Omental fat pad (tissue), 4 donors: ENCODE data around the gene HGD. TPM values are rescaled to one million over a fixed set of nuclear protein-coding genes. Genes with fewer than 3 reads are reported as not detected.

Experiments
- ATAC-seq: fragments of 150-250 bp; one replicate; pipeline ENCODE4 v1.9.1; 2016; ENCODE audit warnings: mild to moderate bottlenecking, moderate library complexity; ENCODE audit not compliant: low FRiP score
- DNase-seq: peaks from one replicate; pipeline ENCODE4 v3.0.0-alpha.2; 2019; ENCODE audit warnings: low spot score
- CTCF ChIP-seq, 3 donors: fragments of 450-650 bp; IDR thresholded peaks; one replicate each; pipeline ENCODE4 v1.5.1; 2016 to 2017; ENCODE audit warnings: antibody characterized with exemption in 3 of 3, mild to moderate bottlenecking in 3 of 3, moderate library complexity in 2 of 3
- total RNA-seq, 4 donors: library from RNA; depleted of rRNA; stranded (reverse); fragments of >200 nt; gene quantifications; one replicate each; pipeline ENCODE4 v1.1.0, GENCODE V29; 2016

The HGD gene
- total RNA-seq, 4 donors from 2014 or later: 0.37 to 1.1 TPM; not detected in 2

GRCh38 chr3:120649830-120650233 is 32.2 kb downstream of the HGD start:
- no peak for DNase-seq
- no peak for ATAC-seq
- TF ChIP-seq CTCF (IDR thresholded peaks at IDR 0.05): no peak

GRCh38 chr3:120648290-120648689 is 33.7 kb downstream of the HGD start:
- ATAC-seq (no peak), DNase-seq (no peak)
- no peak for TF ChIP-seq CTCF (IDR thresholded peaks at IDR 0.05)

GRCh38 chr3:120646771-120647432 is 35.1 kb downstream of the HGD start:
- no peak for TF ChIP-seq CTCF (IDR thresholded peaks at IDR 0.05)
- DNase-seq: no peak
- ATAC-seq: no peak

GRCh38 chr3:120645083-120645845 is 36.8 kb downstream of the HGD start:
- no peak for TF ChIP-seq CTCF (IDR thresholded peaks at IDR 0.05)
- no peak for ATAC-seq
- DNase-seq: no peak

- no peak for TF ChIP-seq CTCF (IDR thresholded peaks at IDR 0.05)
- ATAC-seq: no peak
- DNase-seq: no peak
Measured at GRCh38 chr3:120642368-120642948, 39.6 kb downstream of the HGD start.

- TF ChIP-seq CTCF (IDR thresholded peaks at IDR 0.05): no peak
- ATAC-seq (no peak), DNase-seq (no peak)
Measured at GRCh38 chr3:120641696-120642246, 40.3 kb downstream of the HGD start.
